H9 (cell line): ENCODE measurements around the gene PLAC8. TPM values are rescaled to one million over a fixed set of nuclear protein-coding genes. Genes with fewer than 3 reads are reported as not detected.

ENCODE experiments used
- DNase-seq: peaks from one replicate; pipeline ENCODE4 v3.0.0-alpha.2; 2017
- H2AFZ ChIP-seq: one replicate; pipeline ENCODE4 v1.6.1; 2013; ENCODE audit warnings: mild to moderate bottlenecking, low read length, control low read depth, moderate library complexity
- H2AK5ac ChIP-seq: 2 replicates; pipeline ENCODE4 v1.6.1; 2013; ENCODE audit warnings: low read length, control low read depth, mixed read lengths; ENCODE audit not compliant: insufficient read length
- H2BK120ac ChIP-seq: one replicate; pipeline ENCODE4 v1.6.1; 2013; ENCODE audit warnings: low read depth, mild to moderate bottlenecking, low read length, control low read depth, inconsistent platforms; ENCODE audit not compliant: poor library complexity, severe bottlenecking
- H2BK12ac ChIP-seq: 2 replicates; pipeline ENCODE4 v1.6.1; 2013; ENCODE audit warnings: low read length, control low read depth, mixed read lengths, low read depth; ENCODE audit not compliant: insufficient read length
- H2BK15ac ChIP-seq: 2 replicates; pipeline ENCODE4 v1.6.1; 2013; ENCODE audit warnings: low read depth, low read length, control low read depth
- H2BK20ac ChIP-seq: one replicate; pipeline ENCODE4 v1.6.1; 2013; ENCODE audit warnings: low read depth, mild to moderate bottlenecking, low read length, control low read depth, inconsistent platforms; ENCODE audit not compliant: poor library complexity, severe bottlenecking
- H2BK5ac ChIP-seq: 2 replicates; pipeline ENCODE4 v1.6.1; 2013; ENCODE audit warnings: low read length, control low read depth, mixed read lengths; ENCODE audit not compliant: insufficient read length
- H3K14ac ChIP-seq: 2 replicates; pipeline ENCODE4 v1.6.1; 2013; ENCODE audit warnings: low read length, control low read depth; ENCODE audit not compliant: insufficient read depth
- H3K18ac ChIP-seq: 2 replicates; pipeline ENCODE4 v1.6.1; 2013; ENCODE audit warnings: low read depth, mild to moderate bottlenecking, mixed read lengths, low read length, control low read depth; ENCODE audit not compliant: insufficient read length
- H3K23ac ChIP-seq: 2 replicates; pipeline ENCODE4 v1.6.1; 2013; ENCODE audit warnings: low read length, control low read depth, mixed read lengths, low read depth; ENCODE audit not compliant: insufficient read length
- H3K23me2 ChIP-seq: 2 replicates; pipeline ENCODE4 v1.6.1; 2013; ENCODE audit warnings: low read depth, mild to moderate bottlenecking, mixed read lengths, low read length, control low read depth; ENCODE audit not compliant: insufficient read length, poor library complexity, severe bottlenecking
- H3K27ac ChIP-seq: 2 replicates; pipeline ENCODE4 v1.5.1; 2013; ENCODE audit warnings: low read length, control low read depth, mixed read lengths, low read depth; ENCODE audit not compliant: insufficient read length
- H3K27me3 ChIP-seq: 2 replicates; pipeline ENCODE4 v1.6.1; 2013; ENCODE audit warnings: low read length, control low read depth, inconsistent platforms; ENCODE audit not compliant: insufficient read depth
- H3K4ac ChIP-seq: 2 replicates; pipeline ENCODE4 v1.6.1; 2013; ENCODE audit warnings: low read depth, mild to moderate bottlenecking, control low read depth, inconsistent platforms, low read length, moderate library complexity
- H3K4me1 ChIP-seq: 2 replicates; pipeline ENCODE4 v1.6.1; 2013; ENCODE audit warnings: low read length, control low read depth, inconsistent platforms; ENCODE audit not compliant: insufficient read depth
- H3K4me2 ChIP-seq: 2 replicates; pipeline ENCODE4 v1.6.1; 2013; ENCODE audit warnings: low read length, control low read depth, mixed read lengths; ENCODE audit not compliant: insufficient read length, insufficient read depth
- H3K56ac ChIP-seq: 2 replicates; pipeline ENCODE4 v1.6.1; 2013; ENCODE audit warnings: low read depth, mild to moderate bottlenecking, mixed read lengths, low read length, control low read depth; ENCODE audit not compliant: insufficient read length
- H3K79me1 ChIP-seq: 2 replicates; pipeline ENCODE4 v1.6.1; 2013; ENCODE audit warnings: low read depth, mild to moderate bottlenecking, moderate library complexity, low read length, control low read depth, inconsistent platforms; ENCODE audit not compliant: insufficient read depth, poor library complexity, severe bottlenecking
- H3K79me2 ChIP-seq: 2 replicates; pipeline ENCODE4 v1.6.1; 2013; ENCODE audit warnings: low read length, control low read depth, inconsistent platforms; ENCODE audit not compliant: insufficient read depth
- H3K9ac ChIP-seq: 2 replicates; pipeline ENCODE4 v1.6.1; 2013; ENCODE audit warnings: low read length, control low read depth, mixed read lengths; ENCODE audit not compliant: insufficient read length; ENCODE audit errors: extremely low read depth
- H3K9me3 ChIP-seq: one replicate; pipeline ENCODE4 v1.6.1; 2013; ENCODE audit warnings: low read depth, low read length, inconsistent platforms; ENCODE audit not compliant: control insufficient read depth
- H3T11ph ChIP-seq: one replicate; pipeline ENCODE4 v1.6.1; 2013; ENCODE audit warnings: mild to moderate bottlenecking, low read length, control low read depth, inconsistent platforms
- H4K20me1 ChIP-seq: one replicate; pipeline ENCODE4 v1.6.1; 2013; ENCODE audit not compliant: control insufficient read depth, insufficient read length, insufficient read depth
- H4K5ac ChIP-seq: 2 replicates; pipeline ENCODE4 v1.6.1; 2013; ENCODE audit warnings: low read depth, mild to moderate bottlenecking, mixed read lengths, low read length, control low read depth; ENCODE audit not compliant: insufficient read length
- H4K8ac ChIP-seq: replicated peaks from 2 replicates; pipeline ENCODE4 v1.6.1; 2013; ENCODE audit warnings: low read length, control low read depth, mixed read lengths, low read depth; ENCODE audit not compliant: insufficient read length
- H4K91ac ChIP-seq: 2 replicates; pipeline ENCODE4 v1.6.1; 2013; ENCODE audit warnings: low read depth, mild to moderate bottlenecking, moderate library complexity, mixed read lengths, low read length, control low read depth; ENCODE audit not compliant: insufficient read length
- H3K27ac Mint-ChIP-seq, 3 experiments: 2 replicates in 2 of 3; 3 replicates in 1 of 3; pipeline ENCODE4 v1.8.0; 2020 to 2021; ENCODE audit warnings: mixed read lengths in 3 of 3, mild to moderate bottlenecking in 1 of 3, moderate library complexity in 1 of 3
- H3K27me3 Mint-ChIP-seq: 2 replicates; pipeline ENCODE4 v1.8.0; 2021; ENCODE audit warnings: low read depth, mild to moderate bottlenecking, moderate library complexity, mixed read lengths
- H3K36me3 Mint-ChIP-seq, 3 experiments: 2 replicates in 2 of 3; 3 replicates in 1 of 3; pipeline ENCODE4 v1.8.0; 2020 to 2021; ENCODE audit warnings: low read depth in 3 of 3, mixed read lengths in 3 of 3; ENCODE audit not compliant: insufficient read depth in 1 of 3
- H3K4me1 Mint-ChIP-seq, 2 experiments: 2 replicates each; pipeline ENCODE4 v1.8.0; 2020; ENCODE audit warnings: mixed read lengths in 2 of 2
- H3K4me3 Mint-ChIP-seq, 2 experiments: 2 replicates in 1 of 2; 3 replicates in 1 of 2; pipeline ENCODE4 v1.8.0; 2020 to 2021; ENCODE audit warnings: mild to moderate bottlenecking in 2 of 2, mixed read lengths in 2 of 2, moderate library complexity in 1 of 2
- H3K9me3 Mint-ChIP-seq, 2 experiments: 2 replicates in 1 of 2; 3 replicates in 1 of 2; pipeline ENCODE4 v1.8.0; 2020; ENCODE audit warnings: mild to moderate bottlenecking in 2 of 2, mixed read lengths in 2 of 2, moderate library complexity in 1 of 2
- CTCF ChIP-seq: fragments of 200-600 bp; sonication (generic); conservative IDR thresholded peaks from 3 replicates; pipeline ENCODE4 v1.8.0; 2021; ENCODE audit warnings: antibody characterized with exemption, mild to moderate bottlenecking
- WGBS: extraction: QIAGEN DNeasy Blood & Tissue Kit; methylation state at CpG from one replicate; pipeline ENCODE4 v1.1.7; 2013; ENCODE audit warnings: missing lambda C conversion rate, low lambda C conversion rate, mixed read lengths; ENCODE audit not compliant: insufficient read length; ENCODE audit errors: extremely low coverage; 5-methylcytosine and 5-hydroxymethylcytosine counted together
- total RNA-seq: library from RNA; stranded (reverse); gene quantifications from 2 replicates; pipeline ENCODE4 v1.2.1, GENCODE V29; 2021

Gene PLAC8
- total RNA-seq, 1 experiment from 2014 or later: 1.6 TPM

GRCh38 chr4:83115656-83116285 is 1.2 kb upstream of the PLAC8 start:
- H3K27ac ChIP-seq: no peak overlapping the region
- peak; percentile 46 for DNase-seq
- H3K4me2 ChIP-seq: no peak overlapping the region

More at GRCh38 chr4:83115656-83116285, 1.2 kb upstream of the PLAC8 start:
- Histone ChIP-seq H2BK5ac (no peak overlapping the region), H3K23me2 (no peaks in the 10 kb centered on the region), H3K79me2 (no peaks in the 10 kb centered on the region), H2BK15ac (no peak overlapping the region), H2BK120ac (no peak overlapping the region), H3K14ac (no peak overlapping the region), H3K79me1 (no peaks in the 10 kb centered on the region), H2AFZ (no peak overlapping the region), H3K4ac (no peak overlapping the region), H3K4me1 (no peaks in the 10 kb centered on the region), H2AK5ac (no peak overlapping the region), H4K20me1 (no peaks in the 10 kb centered on the region), H3T11ph (no peak overlapping the region), H4K8ac (no peak overlapping the region), H2BK12ac (no peak overlapping the region), H3K56ac (no peak overlapping the region), H3K18ac (no peak overlapping the region), H3K9me3 (no peaks in the 10 kb centered on the region), H4K5ac (no peak overlapping the region), H3K23ac (no peak overlapping the region), H2BK20ac (no peak overlapping the region), H3K27me3 (no peaks in the 10 kb centered on the region), H4K91ac (no peak overlapping the region), H3K9ac (no peak overlapping the region)
- WGBS: no CpG with 5 or more reads among the region's 8 CpGs
- peaks cover 30 to 31% of the 10 kb centered on the region in 2 experiments for H3K4me1 Mint-ChIP-seq
- H3K9me3 Mint-ChIP-seq: no peaks in the 10 kb centered on the region; a peak in 1 of 5 replicates
- no peaks in the 10 kb centered on the region for H3K36me3 Mint-ChIP-seq
- no peak overlapping the region for H3K4me3 Mint-ChIP-seq
- TF ChIP-seq CTCF: no peak
- no peaks in the 10 kb centered on the region; the same call in 1 of the 2 replicates for H3K27me3 Mint-ChIP-seq
- H3K27ac Mint-ChIP-seq: peak overlapping the region in 2 of 3 experiments; percentile 16 to 80; a peak in 3 of 7 replicates
